ENCODE data around the gene RAB8A. TPM values are rescaled to one million over a fixed set of nuclear protein-coding genes. Genes with fewer than 3 reads are reported as not detected.

Gene RAB8A
- total and polyA plus RNA-seq, 4 experiments from 2014 or later: 83.9 to 96.8 (median 86.2) TPM

DNA sequence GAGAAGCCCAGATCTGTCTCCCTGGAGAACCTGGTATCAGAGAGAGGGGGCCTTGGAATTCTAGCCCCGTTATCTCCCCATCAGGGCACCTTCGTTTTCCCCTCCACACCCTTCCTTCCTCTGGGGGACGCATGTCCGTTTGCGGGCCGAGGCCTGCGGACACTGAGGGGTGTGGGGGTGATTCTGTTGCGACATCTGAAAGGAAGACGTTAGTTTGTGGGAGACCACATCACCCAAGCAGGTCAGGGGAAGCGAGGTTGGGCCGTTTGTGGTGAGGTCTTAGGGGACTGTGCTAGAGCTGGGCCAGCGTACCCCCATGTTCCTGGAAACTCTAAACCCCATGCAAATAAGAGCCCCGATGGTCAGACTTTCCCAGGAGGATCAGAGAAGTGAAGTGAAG is 28.1 kb downstream of the RAB8A start:
- H3K9me3 Mint-ChIP-seq: no peaks in the 10 kb centered on the region
- ChIA-PET POLR2A (ENCODE audit: partially characterized antibody) (interaction anchor here (1.4 kb wide), 1 partner anchor 29 kb away, joined by 4 read pairs; the partner anchor contains the start of gene RAB8A), CTCF (ENCODE audit: partially characterized antibody) (interaction anchor here (1.5 kb wide), 1 partner anchor 98 kb away, joined by 3 read pairs; no protein-coding TSS in a partner anchor)
- peaks cover 5 to 7% of the 10 kb centered on the region in 2 donors for H3K36me3 Mint-ChIP-seq
- H3K27ac Mint-ChIP-seq: peak overlapping the region in 4 of 7 donors; percentile 24 to 70 (median 56)
- Histone ChIP-seq H3K36me3 (ENCODE audit: insufficient read depth, low read length) (no peaks in the 10 kb centered on the region), H3K4me3 (ENCODE audit: low read length in 2 of 2) (no peak overlapping the region), H3K4me1 (ENCODE audit: insufficient read depth, low read length) (peaks cover 24% of the 10 kb centered on the region), H3K27ac (ENCODE audit: low read depth, low read length) (no peak overlapping the region), H3K27me3 (ENCODE audit: insufficient read depth, low read length) (no peaks in the 10 kb centered on the region), H3K9me3 (ENCODE audit: control insufficient read depth in 1 of 2, low read length in 2 of 2) (no peaks in the 10 kb centered on the region)
- peak overlapping the region in 5 of 8 donors; percentile 2 to 58 (median 28) for H3K4me3 Mint-ChIP-seq
- peaks cover 16 to 42% (median 31%) of the 10 kb centered on the region in 4 donors for H3K4me1 Mint-ChIP-seq
- no peaks in the 10 kb centered on the region for H3K27me3 Mint-ChIP-seq
- intact Hi-C loops (cut with micrococcal nuclease): no loop called here
- DNase-seq: no peak

DNA sequence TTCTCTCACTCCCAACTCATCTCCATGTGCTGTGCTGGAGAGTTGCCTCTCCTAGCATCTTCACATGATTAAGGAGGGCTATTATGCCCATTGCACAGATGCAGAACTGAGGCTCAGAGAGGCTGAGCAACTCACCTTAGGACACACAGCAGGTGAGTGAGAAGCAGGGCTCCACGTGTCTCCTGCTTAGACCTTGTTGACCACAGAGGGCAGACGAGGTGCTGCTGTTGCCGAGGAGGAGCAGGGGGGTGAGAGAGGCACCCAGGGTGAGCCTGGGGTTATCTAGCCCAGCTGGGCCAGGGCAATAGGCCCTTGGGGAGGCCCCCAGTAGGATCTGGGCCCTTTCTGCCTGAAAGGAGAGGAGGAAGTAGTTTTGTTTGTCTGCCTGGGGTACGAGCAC is 29.4 kb downstream of the RAB8A start:
- ChIA-PET CTCF (ENCODE audit: partially characterized antibody) (interaction anchor here (1.2 kb wide), 1 partner anchor 10 kb away, joined by 5 read pairs; no protein-coding TSS in a partner anchor), POLR2A (ENCODE audit: partially characterized antibody) (no interaction called here)
- intact Hi-C loops (cut with micrococcal nuclease): no loop called here
- H3K9me3 ChIP-seq (ENCODE audit: control insufficient read depth in 1 of 2, low read length in 2 of 2): no peaks in the 10 kb centered on the region
- H3K4me3 ChIP-seq (ENCODE audit: low read length in 2 of 2): no peak overlapping the region
- Mint-ChIP-seq H3K4me1 (peaks cover 21 to 50% (median 34%) of the 10 kb centered on the region in 4 donors), H3K27me3 (no peaks in the 10 kb centered on the region), H3K36me3 (peaks cover 0 to 4% of the 10 kb centered on the region in 2 donors), H3K9me3 (no peaks in the 10 kb centered on the region), H3K4me3 (peak overlapping the region in 1 of 8 donors; percentile 79), H3K27ac (peak overlapping the region in 6 of 7 donors; percentile 52 to 69 (median 61))
- H3K4me1 ChIP-seq (ENCODE audit: insufficient read depth, low read length): peaks cover 37% of the 10 kb centered on the region
- H3K27me3 ChIP-seq (ENCODE audit: insufficient read depth, low read length): no peaks in the 10 kb centered on the region
- no peaks in the 10 kb centered on the region for H3K36me3 ChIP-seq (ENCODE audit: insufficient read depth, low read length)
- DNase-seq: no peak
- no peak overlapping the region for H3K27ac ChIP-seq (ENCODE audit: low read depth, low read length)

- CTCF ChIA-PET (ENCODE audit: partially characterized antibody): interaction anchor here (1.2 to 2.8 kb wide), 3 partner anchors 9 to 101 kb away, joined by 5 to 12 read pairs (median 8); no protein-coding TSS in a partner anchor
- H3K4me3 Mint-ChIP-seq: peak overlapping the region in 4 of 8 donors; percentile 10 to 61 (median 21)
- Histone ChIP-seq H3K36me3 (ENCODE audit: insufficient read depth, low read length) (no peaks in the 10 kb centered on the region), H3K27ac (ENCODE audit: low read depth, low read length) (no peak overlapping the region), H3K4me3 (ENCODE audit: low read length in 2 of 2) (no peak overlapping the region), H3K4me1 (ENCODE audit: insufficient read depth, low read length) (peaks cover 42% of the 10 kb centered on the region), H3K27me3 (ENCODE audit: insufficient read depth, low read length) (no peaks in the 10 kb centered on the region), H3K9me3 (ENCODE audit: control insufficient read depth in 1 of 2, low read length in 2 of 2) (no peaks in the 10 kb centered on the region)
- intact Hi-C loops (cut with micrococcal nuclease): loop anchor here (2.0 kb wide), 1 partner anchor 23 kb away; no protein-coding TSS in a partner anchor
- H3K27ac Mint-ChIP-seq: peak overlapping the region in 4 of 7 donors; percentile 54 to 87 (median 74)
- peaks cover 20 to 52% (median 34%) of the 10 kb centered on the region in 4 donors for H3K4me1 Mint-ChIP-seq
- no peaks in the 10 kb centered on the region for H3K9me3 Mint-ChIP-seq
- POLR2A ChIA-PET (ENCODE audit: partially characterized antibody): no interaction called here
- DNase-seq: no peak
- H3K36me3 Mint-ChIP-seq: peaks cover 0 to 7% of the 10 kb centered on the region in 2 donors
- no peaks in the 10 kb centered on the region for H3K27me3 Mint-ChIP-seq
Measured at GRCh38 chr19:16142032-16142580, 30.4 kb downstream of the RAB8A start.

- H3K27ac Mint-ChIP-seq: peak within 1 kb of the TSS; percentile 83 to 99 (median 96)
- POLR2A ChIA-PET (ENCODE audit: partially characterized antibody): interaction anchor here (0.6 to 2.7 kb wide), 15 partner anchors 14 to 787 kb away, joined by 3 to 18 read pairs (median 5); partner anchors contain the start of genes KLF2, RAB8A and TPM4
- intact Hi-C loops (cut with micrococcal nuclease): loop anchor here (1.0 to 2.0 kb wide), 3 partner anchors 25 to 42 kb away; partner anchors contain the start of genes FAM32A and RAB8A
Measured at GRCh38 chr19:16143399-16144215, 31.9 kb downstream of the RAB8A start, which contains the start of gene HSH2D. Gene HSH2D (plus strand): TSS chr19:16143685. CDS start chr19:16148751, 5,066 bp downstream.

DNA sequence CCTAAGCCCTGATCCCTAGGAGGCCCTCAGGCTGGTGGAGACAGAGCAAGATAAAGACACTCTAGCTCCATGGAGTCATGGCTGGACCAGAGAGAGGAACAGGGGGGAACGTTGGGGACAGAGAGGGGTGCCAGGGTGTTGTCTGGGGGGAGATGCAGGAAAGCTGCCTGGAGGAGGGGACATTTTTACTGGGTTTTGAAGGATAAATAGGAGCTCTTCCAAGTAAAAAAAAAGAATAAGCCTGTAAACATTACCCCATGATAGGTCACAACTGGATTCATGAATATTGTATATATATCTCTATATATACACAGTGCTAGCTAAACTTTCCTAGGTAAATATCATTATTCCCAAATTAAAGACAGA is 32.5 kb downstream of the RAB8A start:
- ChIA-PET POLR2A (ENCODE audit: partially characterized antibody) (interaction anchor here (0.6 to 2.7 kb wide), 14 partner anchors 14 to 788 kb away, joined by 3 to 18 read pairs (median 5); partner anchors contain the start of genes KLF2, RAB8A and TPM4), CTCF (ENCODE audit: partially characterized antibody) (interaction anchor here (0.9 to 2.8 kb wide), 13 partner anchors 10 to 333 kb away, joined by 3 to 17 read pairs (median 6); partner anchors contain the start of gene FAM32A)
- peaks cover 0 to 15% of the 10 kb centered on the region in 2 donors for H3K36me3 Mint-ChIP-seq
- no peaks in the 10 kb centered on the region for H3K9me3 Mint-ChIP-seq
- H3K4me3 ChIP-seq (ENCODE audit: low read length in 2 of 2): peak overlapping the region; percentile 74 to 84
- no peaks in the 10 kb centered on the region for H3K27me3 ChIP-seq (ENCODE audit: insufficient read depth, low read length)
- no peaks in the 10 kb centered on the region for H3K27me3 Mint-ChIP-seq
- no peak for DNase-seq
- H3K9me3 ChIP-seq (ENCODE audit: control insufficient read depth in 1 of 2, low read length in 2 of 2): no peaks in the 10 kb centered on the region
- peak overlapping the region; percentile 83 to 99 (median 96) for H3K27ac Mint-ChIP-seq
- intact Hi-C loops (cut with micrococcal nuclease): no loop called here
- H3K4me1 ChIP-seq (ENCODE audit: insufficient read depth, low read length): peaks cover 42% of the 10 kb centered on the region
- H3K27ac ChIP-seq (ENCODE audit: low read depth, low read length): peak overlapping the region; percentile 82
- peaks cover 8% of the 10 kb centered on the region for H3K36me3 ChIP-seq (ENCODE audit: insufficient read depth, low read length)
- H3K4me3 Mint-ChIP-seq: peak overlapping the region; percentile 91 to 97 (median 95)
- peaks cover 22 to 49% (median 33%) of the 10 kb centered on the region in 4 donors for H3K4me1 Mint-ChIP-seq

More at GRCh38 chr19:16143399-16144215, 31.9 kb downstream of the RAB8A start, which contains the start of gene HSH2D:
- H3K27me3 Mint-ChIP-seq: no peaks in the 10 kb centered on the region
- no peaks in the 10 kb centered on the region for H3K9me3 Mint-ChIP-seq
- H3K27ac ChIP-seq (ENCODE audit: low read depth, low read length): peak within 1 kb of the TSS; percentile 82
- H3K9me3 ChIP-seq (ENCODE audit: control insufficient read depth in 1 of 2, low read length in 2 of 2): no peaks in the 10 kb centered on the region
- peaks cover 0 to 9% of the 10 kb centered on the region in 2 donors for H3K36me3 Mint-ChIP-seq
- peak within 1 kb of the TSS; percentile 91 to 97 (median 95) for H3K4me3 Mint-ChIP-seq
- H3K27me3 ChIP-seq (ENCODE audit: insufficient read depth, low read length): no peaks in the 10 kb centered on the region
- CTCF ChIA-PET (ENCODE audit: partially characterized antibody): interaction anchor here (0.5 to 2.8 kb wide), 15 partner anchors 10 to 332 kb away, joined by 3 to 17 read pairs (median 5); partner anchors contain the start of gene FAM32A
- peak within 1 kb of the TSS; percentile 74 to 84 for H3K4me3 ChIP-seq (ENCODE audit: low read length in 2 of 2)
- peaks cover 20 to 51% (median 33%) of the 10 kb centered on the region in 4 donors for H3K4me1 Mint-ChIP-seq
- H3K4me1 ChIP-seq (ENCODE audit: insufficient read depth, low read length): peaks cover 42% of the 10 kb centered on the region
- peaks cover 2% of the 10 kb centered on the region for H3K36me3 ChIP-seq (ENCODE audit: insufficient read depth, low read length)
- peak; percentile 76 to 87 (median 79) for DNase-seq

DNA sequence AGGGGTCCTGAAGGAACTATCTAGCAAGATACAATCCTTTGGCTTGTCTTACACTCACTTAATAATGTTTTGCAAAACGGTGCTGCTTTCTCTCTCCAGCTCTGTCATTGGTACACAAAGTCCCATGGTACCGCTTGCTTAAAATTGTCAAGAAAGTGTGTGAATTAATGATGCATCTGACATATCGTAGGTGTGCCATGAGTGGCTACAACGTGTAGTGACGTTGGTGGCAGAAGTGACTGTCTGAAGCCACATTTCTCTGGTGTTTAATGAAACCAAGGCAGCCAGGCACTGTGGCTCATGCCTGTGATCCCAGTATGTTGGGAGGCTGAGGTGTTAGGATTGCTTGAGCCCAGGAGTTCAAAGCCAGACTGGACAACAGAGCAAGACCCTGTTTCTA is 34.4 kb downstream of the RAB8A start:
- intact Hi-C loops (cut with micrococcal nuclease): no loop called here
- H3K4me3 ChIP-seq (ENCODE audit: low read length in 2 of 2): no peak overlapping the region
- H3K27me3 ChIP-seq (ENCODE audit: insufficient read depth, low read length): no peaks in the 10 kb centered on the region
- Mint-ChIP-seq H3K9me3 (no peaks in the 10 kb centered on the region), H3K36me3 (peaks cover 0 to 24% of the 10 kb centered on the region in 2 donors), H3K27ac (peak overlapping the region in 1 of 7 donors; percentile 76), H3K27me3 (no peaks in the 10 kb centered on the region), H3K4me1 (peaks cover 17 to 36% (median 28%) of the 10 kb centered on the region in 4 donors), H3K4me3 (peak overlapping the region in 3 of 8 donors; percentile 12 to 46 (median 24))
- peaks cover 36% of the 10 kb centered on the region for H3K4me1 ChIP-seq (ENCODE audit: insufficient read depth, low read length)
- no peak for DNase-seq
- ChIA-PET CTCF (ENCODE audit: partially characterized antibody) (no interaction called here), POLR2A (ENCODE audit: partially characterized antibody) (interaction anchor here (0.8 to 1.5 kb wide), 2 partner anchors 12 to 51 kb away, joined by 3 to 5 read pairs; no protein-coding TSS in a partner anchor)
- no peaks in the 10 kb centered on the region for H3K9me3 ChIP-seq (ENCODE audit: control insufficient read depth in 1 of 2, low read length in 2 of 2)
- peaks cover 17% of the 10 kb centered on the region for H3K36me3 ChIP-seq (ENCODE audit: insufficient read depth, low read length)
- no peak overlapping the region for H3K27ac ChIP-seq (ENCODE audit: low read depth, low read length)
